ENCODE data around the gene ANKRD17. TPM values are rescaled to one million over a fixed set of nuclear protein-coding genes. Genes with fewer than 3 reads are reported as not detected.

The ANKRD17 gene
- total and polyA plus RNA-seq, 9 of the 15 experiments (the other 6 are each of a cell fraction or from before 2014, with no cell fraction given) = 25.5 to 86.9 (median 52.2) TPM

- peak; percentile 17; the same call in 1 of the 2 replicates for TF ChIP-seq KAT7 (CRISPR knock-in tag; IDR thresholded peaks at IDR 0.05; ENCODE audit: borderline replicate concordance)
- no peak for TF ChIP-seq ZNF347 (CRISPR knock-in tag; IDR thresholded peaks at IDR 0.05; ENCODE audit: low read depth)
- peak; percentile 80 for TF ChIP-seq HNRNPK (IDR thresholded peaks at IDR 0.05; ENCODE audit: low read depth, low read length, poor library complexity, severe bottlenecking)
- TF ChIP-seq PHF20 (IDR thresholded peaks at IDR 0.05; ENCODE audit: partially characterized antibody) = peak; percentile 96
- no peak for TF ChIP-seq COPS2 (conservative IDR thresholded peaks at IDR 0.05)
- TF ChIP-seq KAT2B (IDR thresholded peaks at IDR 0.05; ENCODE audit: low read depth, low read length) = no peak
- no peak for TF ChIP-seq ZNF224 (CRISPR knock-in tag; IDR thresholded peaks at IDR 0.05)
- TF ChIP-seq KLF1 (tag; IDR thresholded peaks at IDR 0.05) = peak; percentile 60; the same call in 1 of the 2 replicates
- TF ChIP-seq ZNF780A (CRISPR knock-in tag; IDR thresholded peaks at IDR 0.05) = no peak
- peak; percentile 88 for TF ChIP-seq CCNT2 (IDR thresholded peaks at IDR 0.05; ENCODE audit: borderline replicate concordance, extremely low read depth, insufficient read length, low read depth, low read length)
- TF ChIP-seq ZKSCAN3 (CRISPR knock-in tag; IDR thresholded peaks at IDR 0.05) = no peak
- peak; percentile 90 for TF ChIP-seq C11orf30 (IDR thresholded peaks at IDR 0.05; ENCODE audit: low read depth)
- TF ChIP-seq CHAMP1 (IDR thresholded peaks at IDR 0.05) = peak; percentile 47
- no peak for TF ChIP-seq BRF1 (IDR thresholded peaks at IDR 0.05; ENCODE audit: borderline replicate concordance, extremely low read depth, insufficient read length)
- TF ChIP-seq STAT5A (IDR thresholded peaks at IDR 0.05; ENCODE audit: borderline replicate concordance, low read length) = no peak
- no peak for TF ChIP-seq ZNF253 (CRISPR knock-in tag; conservative IDR thresholded peaks at IDR 0.05)
- no peak for TF ChIP-seq RBM17 (IDR thresholded peaks at IDR 0.05; ENCODE audit: borderline replicate concordance, low read depth, low read length)
- peak; percentile 79 for TF ChIP-seq LCOR (CRISPR knock-in tag; IDR thresholded peaks at IDR 0.05)
- peak; percentile 32 for TF ChIP-seq ATF3 (IDR thresholded peaks at IDR 0.05)
- no peak for TF ChIP-seq ATF3 (CRISPR knock-in tag; conservative IDR thresholded peaks at IDR 0.05)
- TF ChIP-seq LARP7 (IDR thresholded peaks at IDR 0.05) = no peak
- peak in 1 of 3 experiments; percentile 21; a peak in 1 of 6 replicates for TF ChIP-seq CTCF (IDR thresholded peaks at IDR 0.05 in 2 of 3, conservative IDR thresholded peaks at IDR 0.05 in 1 of 3; ENCODE audit: insufficient read depth in 2 of 3, low read depth in 1 of 3, low read length in 3 of 3)
Measured at GRCh38 chr4:73258686-73259570, at the start of gene ANKRD17 (continued).
